OCI-LY7 (cell line): ENCODE measurements around the gene PLPP1. TPM values are rescaled to one million over a fixed set of nuclear protein-coding genes. Genes with fewer than 3 reads are reported as not detected.

Source experiments
- BruUV-seq: library from RNA; stranded (reverse); fragments of 400-500 nt; replicated peaks from 2 replicates; lab custom pipeline; 2021; lab: Mats Ljungman, UMichigan
- CTCF ChIA-PET: fragments of 300-600 bp; sonication (Branson Sonifier 250); formaldehyde crosslinking; loops from one replicate; lab custom pipeline; 2022; ENCODE audit warnings: antibody characterized with exemption; ENCODE audit not compliant: unreplicated experiment; lab: Charles Lee
- POLR2A ChIA-PET: fragments of 300-600 bp; sonication (Branson Sonifier 250); formaldehyde crosslinking; loops from one replicate; lab custom pipeline; 2022; ENCODE audit warnings: antibody characterized with exemption; lab: Charles Lee
- DNase-seq: peaks from one replicate; pipeline ENCODE4 v3.0.0-alpha.2; 2015; ENCODE audit warnings: low spot score
- H2AFZ ChIP-seq: fragments of 200-600 bp; sonication (generic), shearing (Covaris generic); 2 replicates; pipeline ENCODE4 v1.6.1; 2014; ENCODE audit warnings: mild to moderate bottlenecking, antibody characterized with exemption, low read length, moderate library complexity
- H3K27ac ChIP-seq: fragments of 200-600 bp; sonication (generic); 2 replicates; pipeline ENCODE4 v1.5.1; 2014; ENCODE audit warnings: mixed run types, low read depth, mild to moderate bottlenecking, moderate library complexity, low read length, inconsistent platforms; ENCODE audit not compliant: poor library complexity, severe bottlenecking
- H3K36me3 ChIP-seq: fragments of 200-600 bp; sonication (generic); 2 replicates; pipeline ENCODE4 v1.6.1; 2014; ENCODE audit warnings: mild to moderate bottlenecking, antibody characterized with exemption, low read length, moderate library complexity, mixed read lengths; ENCODE audit not compliant: insufficient read depth
- H3K4me1 ChIP-seq: fragments of 200-600 bp; sonication (generic); 2 replicates; pipeline ENCODE4 v1.5.1; 2014; ENCODE audit warnings: mild to moderate bottlenecking, low read length; ENCODE audit not compliant: insufficient read depth, poor library complexity, severe bottlenecking
- H3K4me2 ChIP-seq: fragments of 200-600 bp; sonication (generic); 2 replicates; pipeline ENCODE4 v1.6.1; 2014; ENCODE audit warnings: mild to moderate bottlenecking, low read length
- H3K4me3 ChIP-seq: fragments of 200-600 bp; sonication (generic); 2 replicates; pipeline ENCODE4 v1.5.1; 2014; ENCODE audit warnings: mild to moderate bottlenecking, low read depth, low read length; ENCODE audit not compliant: poor library complexity, severe bottlenecking
- H3K79me2 ChIP-seq: fragments of 200-600 bp; sonication (generic); 2 replicates; pipeline ENCODE4 v1.6.1; 2016; ENCODE audit warnings: low read depth, mild to moderate bottlenecking, low read length, moderate library complexity, mixed read lengths; ENCODE audit not compliant: insufficient read depth
- H3K9me2 ChIP-seq: fragments of 200-600 bp; sonication (generic); 2 replicates; pipeline ENCODE4 v1.6.1; 2016; ENCODE audit warnings: mild to moderate bottlenecking, low read length, mixed read lengths; ENCODE audit not compliant: insufficient read depth
- H3K9me3 ChIP-seq: fragments of 200-600 bp; sonication (generic); 2 replicates; pipeline ENCODE4 v1.6.1; 2014; ENCODE audit warnings: mild to moderate bottlenecking, mixed run types, low read length, mixed read lengths
- H4K20me1 ChIP-seq: fragments of 200-600 bp; sonication (generic); 2 replicates; pipeline ENCODE4 v1.6.1; 2014; ENCODE audit warnings: mild to moderate bottlenecking, antibody characterized with exemption, low read length, moderate library complexity, mixed read lengths; ENCODE audit not compliant: insufficient read depth
- EZH2phosphoT487 ChIP-seq: fragments of 200-600 bp; sonication (generic); IDR thresholded peaks from 2 replicates; pipeline ENCODE4 v1.6.1; 2018; ENCODE audit warnings: low read depth, borderline replicate concordance, mild to moderate bottlenecking, mixed run types, antibody characterized with exemption, low read length, moderate library complexity, mixed read lengths
- intact Hi-C: fragments of 100-400 bp; cut with micrococcal nuclease; formaldehyde crosslinking; loops from one replicate; pipeline ENCODE4 v1.10.0; 2022; ENCODE audit not compliant: unreplicated experiment
- total RNA-seq, 2 experiments: library from RNA; depleted of rRNA in 1 of 2; stranded (reverse); fragments of >200 nt in 1 of 2; shearing (Covaris generic) in 1 of 2; gene quantifications; 2 replicates each; pipeline ENCODE4 v1.2.3, GENCODE V29; 2014 to 2022
- TF ChIP-seq, protein P1 (sequence below): fragments of 200-600 bp; sonication (generic); conservative IDR thresholded peaks from 2 replicates; pipeline ENCODE4 v1.5.1; 2014; ENCODE audit warnings: mild to moderate bottlenecking, antibody characterized with exemption, low read length, moderate library complexity, mixed read lengths

PLPP1 gene
- total RNA-seq, 2 experiments from 2014 or later = 2.3 to 6.8 TPM

DNA sequence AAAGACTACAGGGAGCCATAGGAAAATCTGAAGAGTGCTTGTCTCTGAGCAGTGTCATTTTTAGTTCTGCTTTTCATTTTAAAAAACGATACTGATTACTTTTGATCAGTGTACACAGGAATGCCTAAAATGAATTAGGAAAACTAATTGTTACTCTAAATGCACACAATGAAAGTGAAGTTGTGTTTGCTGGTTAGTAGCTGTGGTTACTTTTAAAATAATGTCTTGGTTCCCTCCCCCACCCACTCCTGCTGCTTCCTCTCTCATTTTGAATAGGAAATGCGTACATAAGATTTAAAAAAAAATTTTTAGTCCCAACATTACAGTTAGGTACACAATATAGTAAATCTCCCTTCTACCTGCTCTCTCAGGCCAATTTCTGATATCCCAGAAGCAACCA is 47.5 kb upstream of the PLPP1 start:
- H3K9me3 ChIP-seq = no peaks in the 10 kb centered on the region
- TF ChIP-seq, protein P1, sequence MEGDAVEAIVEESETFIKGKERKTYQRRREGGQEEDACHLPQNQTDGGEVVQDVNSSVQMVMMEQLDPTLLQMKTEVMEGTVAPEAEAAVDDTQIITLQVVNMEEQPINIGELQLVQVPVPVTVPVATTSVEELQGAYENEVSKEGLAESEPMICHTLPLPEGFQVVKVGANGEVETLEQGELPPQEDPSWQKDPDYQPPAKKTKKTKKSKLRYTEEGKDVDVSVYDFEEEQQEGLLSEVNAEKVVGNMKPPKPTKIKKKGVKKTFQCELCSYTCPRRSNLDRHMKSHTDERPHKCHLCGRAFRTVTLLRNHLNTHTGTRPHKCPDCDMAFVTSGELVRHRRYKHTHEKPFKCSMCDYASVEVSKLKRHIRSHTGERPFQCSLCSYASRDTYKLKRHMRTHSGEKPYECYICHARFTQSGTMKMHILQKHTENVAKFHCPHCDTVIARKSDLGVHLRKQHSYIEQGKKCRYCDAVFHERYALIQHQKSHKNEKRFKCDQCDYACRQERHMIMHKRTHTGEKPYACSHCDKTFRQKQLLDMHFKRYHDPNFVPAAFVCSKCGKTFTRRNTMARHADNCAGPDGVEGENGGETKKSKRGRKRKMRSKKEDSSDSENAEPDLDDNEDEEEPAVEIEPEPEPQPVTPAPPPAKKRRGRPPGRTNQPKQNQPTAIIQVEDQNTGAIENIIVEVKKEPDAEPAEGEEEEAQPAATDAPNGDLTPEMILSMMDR = no peak
- TF ChIP-seq EZH2phosphoT487 = no peak
- no peaks in the 10 kb centered on the region for H4K20me1 ChIP-seq
- no peaks in the 10 kb centered on the region for H3K9me2 ChIP-seq
- H3K36me3 ChIP-seq = no peaks in the 10 kb centered on the region
- H3K4me3 ChIP-seq = no peak overlapping the region
- H3K4me1 ChIP-seq = no peaks in the 10 kb centered on the region
- H3K27ac ChIP-seq = no peak overlapping the region
- H3K79me2 ChIP-seq = no peaks in the 10 kb centered on the region
- DNase-seq = no peak
- H2AFZ ChIP-seq = no peak overlapping the region
- intact Hi-C loops = no loop called here
- ChIA-PET POLR2A (interaction anchor here (0.8 kb wide), 1 partner anchor 15 kb away, joined by 4 read pairs; no protein-coding TSS in a partner anchor), CTCF (no interaction called here)
- no peak overlapping the region for H3K4me2 ChIP-seq
- BruUV-seq = no TSS peak

GRCh38 chr5:55580042-55580441 is 45.3 kb upstream of the PLPP1 start:
- H3K27ac ChIP-seq = no peak overlapping the region
- no peaks in the 10 kb centered on the region for H3K79me2 ChIP-seq
- ChIA-PET POLR2A (interaction anchor here (0.5 to 0.7 kb wide), 2 partner anchors 270 to 373 kb away, joined by 3 to 4 read pairs; no protein-coding TSS in a partner anchor), CTCF (no interaction called here)
- H3K4me1 ChIP-seq = no peaks in the 10 kb centered on the region
- no peak for DNase-seq
- TF ChIP-seq EZH2phosphoT487 = no peak
- TF ChIP-seq, protein P1 = no peak
- no peaks in the 10 kb centered on the region for H4K20me1 ChIP-seq
- H2AFZ ChIP-seq = no peak overlapping the region
- H3K9me2 ChIP-seq = no peaks in the 10 kb centered on the region
- H3K4me3 ChIP-seq = no peak overlapping the region
- no peak overlapping the region for H3K4me2 ChIP-seq
- intact Hi-C loops = no loop called here
- H3K36me3 ChIP-seq = no peaks in the 10 kb centered on the region
- BruUV-seq = no TSS peak
- H3K9me3 ChIP-seq = no peaks in the 10 kb centered on the region

DNA sequence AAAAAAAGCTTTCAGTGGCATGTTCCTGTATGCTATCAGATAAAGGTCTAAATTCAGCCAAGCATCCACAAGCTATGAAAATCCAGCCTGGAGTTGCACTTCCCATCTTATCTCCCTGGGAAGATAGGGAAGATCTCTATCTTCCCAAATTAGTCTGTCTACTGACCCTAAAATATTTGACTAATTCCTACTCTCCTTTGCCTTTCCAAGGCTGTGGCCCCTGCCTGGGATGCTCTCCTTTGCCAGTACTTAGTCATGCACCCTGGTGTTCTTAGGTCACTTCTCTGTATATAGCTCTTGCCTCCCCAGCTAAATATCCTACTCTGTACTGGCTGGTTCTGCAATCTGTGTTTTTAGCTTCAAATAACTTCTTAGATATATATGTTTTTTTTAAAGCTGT is 44.0 kb upstream of the PLPP1 start:
- ChIA-PET POLR2A (interaction anchor here (0.6 to 1.2 kb wide), 3 partner anchors 23 to 182 kb away, joined by 3 to 5 read pairs (median 4); no protein-coding TSS in a partner anchor), CTCF (no interaction called here)
- H3K9me2 ChIP-seq = no peaks in the 10 kb centered on the region

More for the DNA sequence above, 44.0 kb upstream of the PLPP1 start:
- Histone ChIP-seq H4K20me1 (no peaks in the 10 kb centered on the region), H3K4me1 (no peaks in the 10 kb centered on the region), H3K4me2 (no peak overlapping the region), H3K36me3 (no peaks in the 10 kb centered on the region), H3K27ac (no peak overlapping the region), H2AFZ (no peak overlapping the region), H3K79me2 (no peaks in the 10 kb centered on the region), H3K4me3 (no peak overlapping the region), H3K9me3 (no peaks in the 10 kb centered on the region)
- intact Hi-C loops = no loop called here
- DNase-seq = no peak
- TF ChIP-seq, protein P1 = no peak
- no peak for TF ChIP-seq EZH2phosphoT487
- BruUV-seq = no TSS peak
